ENCODE measurements around the gene TMEM126A.
"Not testable (repeated sequence)": the region's sequence is repeated elsewhere in the genome, so short reads cannot be mapped to it uniquely, and the experiment has no call there.

DNA sequence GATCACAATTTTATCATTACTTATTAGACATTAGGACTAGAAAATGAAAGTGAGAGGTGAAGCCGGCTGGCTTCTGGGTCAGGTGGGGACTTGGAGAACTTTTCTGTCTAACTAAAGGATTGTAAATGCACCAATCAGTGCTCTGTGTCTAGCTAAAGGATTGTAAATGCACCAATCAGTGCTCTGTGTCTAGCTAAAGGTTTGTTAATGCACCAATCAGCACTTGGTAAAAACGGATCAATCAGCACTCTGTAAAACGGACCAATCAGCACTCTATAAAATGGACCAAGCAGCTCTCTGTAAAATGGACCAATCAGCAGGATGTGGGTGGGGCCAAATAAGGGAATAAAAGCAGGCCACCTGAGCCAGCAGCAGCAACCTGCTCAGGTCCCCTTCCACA, 41.5 kb upstream of the TMEM126A start:
- TF ChIP-seq EP300 (conservative IDR thresholded peaks at IDR 0.05; ENCODE audit: poor library complexity, severe bottlenecking); EZH2 (IDR thresholded peaks at IDR 0.05; ENCODE audit: borderline replicate concordance, insufficient read depth, low read length, poor library complexity, severe bottlenecking); POLR2AphosphoS5 (IDR thresholded peaks at IDR 0.05): not testable (repeated sequence)
- TF ChIP-seq, protein P1, sequence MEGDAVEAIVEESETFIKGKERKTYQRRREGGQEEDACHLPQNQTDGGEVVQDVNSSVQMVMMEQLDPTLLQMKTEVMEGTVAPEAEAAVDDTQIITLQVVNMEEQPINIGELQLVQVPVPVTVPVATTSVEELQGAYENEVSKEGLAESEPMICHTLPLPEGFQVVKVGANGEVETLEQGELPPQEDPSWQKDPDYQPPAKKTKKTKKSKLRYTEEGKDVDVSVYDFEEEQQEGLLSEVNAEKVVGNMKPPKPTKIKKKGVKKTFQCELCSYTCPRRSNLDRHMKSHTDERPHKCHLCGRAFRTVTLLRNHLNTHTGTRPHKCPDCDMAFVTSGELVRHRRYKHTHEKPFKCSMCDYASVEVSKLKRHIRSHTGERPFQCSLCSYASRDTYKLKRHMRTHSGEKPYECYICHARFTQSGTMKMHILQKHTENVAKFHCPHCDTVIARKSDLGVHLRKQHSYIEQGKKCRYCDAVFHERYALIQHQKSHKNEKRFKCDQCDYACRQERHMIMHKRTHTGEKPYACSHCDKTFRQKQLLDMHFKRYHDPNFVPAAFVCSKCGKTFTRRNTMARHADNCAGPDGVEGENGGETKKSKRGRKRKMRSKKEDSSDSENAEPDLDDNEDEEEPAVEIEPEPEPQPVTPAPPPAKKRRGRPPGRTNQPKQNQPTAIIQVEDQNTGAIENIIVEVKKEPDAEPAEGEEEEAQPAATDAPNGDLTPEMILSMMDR (IDR thresholded peaks at IDR 0.05; ENCODE audit: poor library complexity, severe bottlenecking) = not testable (repeated sequence)

Measured in neural cell (in vitro differentiated cells).